Upper lobe of left lung (tissue), 4 donors: ENCODE results near the gene WDR38.

Experiments used
- EP300 ChIP-seq, 4 donors: sonication (generic); formaldehyde crosslinking; IDR thresholded peaks; one replicate each; pipeline ENCODE4 v1.5.1; 2017; ENCODE audit warnings: antibody characterized with exemption in 4 of 4, control low read depth in 2 of 4
- POLR2A ChIP-seq, 4 donors: fragments of 450-650 bp; IDR thresholded peaks; one replicate each; pipeline ENCODE4 v1.5.1; 2016 to 2017; ENCODE audit warnings: antibody characterized with exemption in 4 of 4, mild to moderate bottlenecking in 2 of 4
- POLR2AphosphoS5 ChIP-seq, 2 donors: sonication (generic); formaldehyde crosslinking; IDR thresholded peaks; one replicate each; pipeline ENCODE4 v1.5.1; 2017; ENCODE audit warnings: antibody characterized with exemption in 2 of 2
- TF ChIP-seq, protein P1 (sequence below), 6 experiments: fragments of 450-650 bp in 4 of 6; fragments of 200-600 bp in 2 of 6; sonication (generic) in 2 of 6; IDR thresholded peaks; one replicate each; pipeline ENCODE4 v1.5.1; 2016 to 2019; ENCODE audit warnings: antibody characterized with exemption in 6 of 6

GRCh38 chr9:124809741-124810500 lies 43.3 kb upstream of the WDR38 start:
- TF ChIP-seq, protein P1, sequence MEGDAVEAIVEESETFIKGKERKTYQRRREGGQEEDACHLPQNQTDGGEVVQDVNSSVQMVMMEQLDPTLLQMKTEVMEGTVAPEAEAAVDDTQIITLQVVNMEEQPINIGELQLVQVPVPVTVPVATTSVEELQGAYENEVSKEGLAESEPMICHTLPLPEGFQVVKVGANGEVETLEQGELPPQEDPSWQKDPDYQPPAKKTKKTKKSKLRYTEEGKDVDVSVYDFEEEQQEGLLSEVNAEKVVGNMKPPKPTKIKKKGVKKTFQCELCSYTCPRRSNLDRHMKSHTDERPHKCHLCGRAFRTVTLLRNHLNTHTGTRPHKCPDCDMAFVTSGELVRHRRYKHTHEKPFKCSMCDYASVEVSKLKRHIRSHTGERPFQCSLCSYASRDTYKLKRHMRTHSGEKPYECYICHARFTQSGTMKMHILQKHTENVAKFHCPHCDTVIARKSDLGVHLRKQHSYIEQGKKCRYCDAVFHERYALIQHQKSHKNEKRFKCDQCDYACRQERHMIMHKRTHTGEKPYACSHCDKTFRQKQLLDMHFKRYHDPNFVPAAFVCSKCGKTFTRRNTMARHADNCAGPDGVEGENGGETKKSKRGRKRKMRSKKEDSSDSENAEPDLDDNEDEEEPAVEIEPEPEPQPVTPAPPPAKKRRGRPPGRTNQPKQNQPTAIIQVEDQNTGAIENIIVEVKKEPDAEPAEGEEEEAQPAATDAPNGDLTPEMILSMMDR (IDR thresholded peaks at IDR 0.05), result no peak
- TF ChIP-seq POLR2AphosphoS5 (IDR thresholded peaks at IDR 0.05) (no peak), POLR2A (IDR thresholded peaks at IDR 0.05) (no peak), EP300 (IDR thresholded peaks at IDR 0.05) (no peak)
